H1 (cell line): Measurements from ENCODE around the gene CCDC197. TPM values are rescaled to one million over a fixed set of nuclear protein-coding genes. Genes with fewer than 3 reads are reported as not detected.

Experiments used
- CTCF ChIA-PET: fragments of 300-600 bp; sonication (Branson Sonifier 250); formaldehyde crosslinking; loops from one replicate; lab custom pipeline; 2021; ENCODE audit not compliant: partially characterized antibody; lab: Charles Lee
- POLR2A ChIA-PET: fragments of 300-600 bp; sonication (Branson Sonifier 250); formaldehyde crosslinking; loops from one replicate; lab custom pipeline; 2021; ENCODE audit warnings: inconsistent platforms; ENCODE audit not compliant: partially characterized antibody; lab: Charles Lee
- DNase-seq, 2 experiments: peaks; one replicate each; pipeline versions ENCODE4 v3.0.0 to v3.0.0-alpha.2; 2010 to 2022; ENCODE audit warnings: low spot score in 2 of 2, low read depth in 1 of 2, mixed read lengths in 1 of 2
- FAIRE-seq: peaks from 2 replicates; lab custom pipeline; 2011; peaks lifted over from hg19 to GRCh38; lab: Jason Lieb, UNC
- H2AFZ ChIP-seq: 2 replicates; pipeline ENCODE4 v1.8.1; 2012; ENCODE audit warnings: low read length, inconsistent platforms
- H2AK5ac ChIP-seq: 2 replicates; pipeline ENCODE4 v1.6.1; 2013; ENCODE audit warnings: low read depth, low read length
- H2BK120ac ChIP-seq: replicated peaks from 2 replicates; pipeline ENCODE3; 2013; ENCODE audit warnings: low read depth, low read length, inconsistent platforms
- H2BK12ac ChIP-seq: 2 replicates; pipeline ENCODE4 v1.6.1; 2013; ENCODE audit warnings: low read depth, low read length
- H2BK15ac ChIP-seq: 2 replicates; pipeline ENCODE4 v1.6.1; 2013; ENCODE audit warnings: low read length
- H2BK20ac ChIP-seq: 2 replicates; pipeline ENCODE4 v1.6.1; 2013; ENCODE audit warnings: low read length
- H2BK5ac ChIP-seq: 2 replicates; pipeline ENCODE4 v1.6.1; 2013; ENCODE audit warnings: low read depth, low read length
- H3K14ac ChIP-seq: 2 replicates; pipeline ENCODE4 v1.6.1; 2013; ENCODE audit warnings: inconsistent platforms; ENCODE audit not compliant: insufficient read length
- H3K18ac ChIP-seq: 2 replicates; pipeline ENCODE4 v1.6.1; 2013; ENCODE audit warnings: low read length; ENCODE audit errors: extremely low read depth
- H3K23ac ChIP-seq: 2 replicates; pipeline ENCODE4 v1.6.1; 2013; ENCODE audit warnings: inconsistent platforms; ENCODE audit not compliant: insufficient read length
- H3K23me2 ChIP-seq: 2 replicates; pipeline ENCODE4 v1.6.1; 2013; ENCODE audit warnings: low read depth, low read length
- H3K27ac ChIP-seq: 2 replicates; pipeline ENCODE4 v1.6.1; 2011; ENCODE audit warnings: low read depth, low read length, inconsistent platforms
- H3K27me3 ChIP-seq, 4 experiments: replicated peaks in 1 of 4; 1 replicate in 1 of 4; 2 replicates in 3 of 4; pipeline versions ENCODE4 v1.6.1 to v1.8.1; 2011 to 2013; ENCODE audit warnings: low read length in 3 of 4, mild to moderate bottlenecking in 3 of 4, inconsistent platforms in 2 of 4, mixed read lengths in 2 of 4, moderate library complexity in 1 of 4; ENCODE audit not compliant: control insufficient read depth in 3 of 4, insufficient read depth in 3 of 4; ENCODE audit errors: extremely low read depth in 1 of 4
- H3K36me3 ChIP-seq, 4 experiments: 2 replicates each; pipeline versions ENCODE4 v1.6.1 to v1.8.1; 2011 to 2013; ENCODE audit warnings: mild to moderate bottlenecking in 4 of 4, low read length in 3 of 4, moderate library complexity in 2 of 4, control low read depth in 1 of 4, inconsistent platforms in 1 of 4; ENCODE audit not compliant: insufficient read depth in 4 of 4, control insufficient read depth in 2 of 4
- H3K4ac ChIP-seq: replicated peaks from 2 replicates; pipeline ENCODE3; 2013; ENCODE audit warnings: low read length, low read depth, mixed read lengths, inconsistent platforms; ENCODE audit not compliant: insufficient read length
- H3K4me1 ChIP-seq, 4 experiments: replicated peaks in 1 of 4; 1 replicate in 1 of 4; 2 replicates in 3 of 4; pipeline versions ENCODE4 v1.6.1 to v1.8.1; 2011 to 2013; ENCODE audit warnings: low read length in 3 of 4, inconsistent platforms in 2 of 4, mixed read lengths in 1 of 4; ENCODE audit not compliant: insufficient read depth in 4 of 4, control insufficient read depth in 3 of 4
- H3K4me2 ChIP-seq, 2 experiments: 2 replicates each; pipeline versions ENCODE4 v1.6.1 to v1.8.1; 2011 to 2013; ENCODE audit warnings: low read depth in 2 of 2, low read length in 2 of 2, control low read depth in 1 of 2, inconsistent platforms in 1 of 2, mild to moderate bottlenecking in 1 of 2; ENCODE audit not compliant: insufficient read depth in 1 of 2
- H3K4me3 ChIP-seq, 4 experiments: fragments of 200-600, 300-600 bp in 1 of 4; sonication (generic), shearing (Covaris generic), sonication (Bioruptor Twin) in 1 of 4; 2 replicates each; pipeline versions ENCODE4 v1.5.1 to v1.8.1; 2011 to 2016; ENCODE audit warnings: low read length in 4 of 4, low read depth in 3 of 4, control low read depth in 2 of 4, inconsistent platforms in 2 of 4, mild to moderate bottlenecking in 2 of 4, mixed read lengths in 1 of 4, moderate library complexity in 1 of 4; ENCODE audit not compliant: insufficient read depth in 2 of 4; ENCODE audit errors: extremely low read depth in 1 of 4
- H3K56ac ChIP-seq: replicated peaks from 2 replicates; pipeline ENCODE3; 2013; ENCODE audit warnings: low read depth, mild to moderate bottlenecking, mixed read lengths, low read length, inconsistent platforms; ENCODE audit not compliant: insufficient read length
- H3K79me1 ChIP-seq: 2 replicates; pipeline ENCODE4 v1.6.1; 2013; ENCODE audit warnings: low read depth, low read length, control low read depth
- H3K79me2 ChIP-seq, 2 experiments: 2 replicates each; pipeline versions ENCODE4 v1.6.1 to v1.8.1; 2012 to 2013; ENCODE audit warnings: low read length in 2 of 2, mild to moderate bottlenecking in 2 of 2, inconsistent platforms in 1 of 2; ENCODE audit not compliant: insufficient read depth in 2 of 2, control insufficient read depth in 1 of 2
- H3K9ac ChIP-seq, 4 experiments: replicated peaks in 1 of 4; 1 replicate in 1 of 4; 2 replicates in 3 of 4; pipeline versions ENCODE4 v1.6.1 to v1.8.1; 2011 to 2013; ENCODE audit warnings: low read depth in 3 of 4, low read length in 3 of 4, control low read depth in 2 of 4, mild to moderate bottlenecking in 2 of 4, moderate library complexity in 2 of 4, inconsistent platforms in 1 of 4; ENCODE audit errors: extremely low read depth in 1 of 4
- H3K9me3 ChIP-seq, 2 experiments: 2 replicates each; pipeline versions ENCODE4 v1.6.1 to v1.8.1; 2012 to 2013; ENCODE audit warnings: mild to moderate bottlenecking in 2 of 2, moderate library complexity in 2 of 2, control low read depth in 1 of 2, inconsistent platforms in 1 of 2, low read depth in 1 of 2, low read length in 1 of 2, mixed read lengths in 1 of 2; ENCODE audit not compliant: insufficient read depth in 2 of 2
- H4K20me1 ChIP-seq, 2 experiments: replicated peaks in 1 of 2; 2 replicates each; pipeline versions ENCODE3 to v1.8.1; 2011 to 2013; ENCODE audit warnings: inconsistent platforms in 2 of 2, low read length in 2 of 2, mild to moderate bottlenecking in 1 of 2; ENCODE audit not compliant: insufficient read depth in 2 of 2, control insufficient read depth in 1 of 2
- H4K5ac ChIP-seq: 2 replicates; pipeline ENCODE4 v1.6.1; 2013; ENCODE audit warnings: low read length, low read depth, mixed read lengths, inconsistent platforms; ENCODE audit not compliant: insufficient read length
- H4K8ac ChIP-seq: 2 replicates; pipeline ENCODE4 v1.8.0; 2013; ENCODE audit warnings: mild to moderate bottlenecking, moderate library complexity, low read length, inconsistent platforms; ENCODE audit not compliant: insufficient read depth; ENCODE audit errors: extremely low read depth
- H4K91ac ChIP-seq: replicated peaks from 2 replicates; pipeline ENCODE3; 2013; ENCODE audit warnings: low read length, mixed read lengths, inconsistent platforms; ENCODE audit not compliant: insufficient read length
- CTBP2 ChIP-seq: IDR thresholded peaks from 2 replicates; pipeline ENCODE4 v1.7.0; 2011; ENCODE audit warnings: borderline replicate concordance, mild to moderate bottlenecking, moderate library complexity, mixed read lengths, low read length; ENCODE audit not compliant: insufficient read depth, insufficient read length
- HDAC2 ChIP-seq, 2 experiments: fragments of 300-600 bp in 1 of 2; sonication (generic) in 1 of 2; IDR thresholded peaks; 2 replicates each; pipeline ENCODE4 v1.6.1; 2011 to 2012; ENCODE audit warnings: low read depth in 2 of 2, low read length in 2 of 2, mild to moderate bottlenecking in 2 of 2, moderate library complexity in 2 of 2, borderline replicate concordance in 1 of 2, inconsistent platforms in 1 of 2
- SP1 ChIP-seq: IDR thresholded peaks from 2 replicates; pipeline ENCODE4 v1.6.1; 2011; ENCODE audit warnings: low read depth, low read length
- WGBS, 2 experiments: shearing (Covaris generic) in 1 of 2; methylation state at CpG; one replicate each; pipeline versions ENCODE4 v1.1.6 to v1.1.7; 2013 to 2015; ENCODE audit warnings: low lambda C conversion rate in 2 of 2, mixed read lengths in 2 of 2, inconsistent platforms in 1 of 2, low coverage in 1 of 2, missing lambda C conversion rate in 1 of 2; ENCODE audit not compliant: insufficient replicate concordance in 2 of 2, insufficient coverage in 1 of 2, insufficient read length in 1 of 2; ENCODE audit errors: extremely low coverage in 1 of 2, missing lambda C conversion rate in 1 of 2; 5-methylcytosine and 5-hydroxymethylcytosine counted together
- polyA plus RNA-seq, 7 experiments: library from polyadenylated mRNA; depleted of rRNA in 3 of 7; stranded (reverse) in 5 of 7; unstranded in 2 of 7; fragments of >200 nt in 5 of 7; fragments of 200-250 nt in 2 of 7; gene quantifications; 1 replicate in 5 of 7; 2 replicates in 1 of 7; 4 replicates in 1 of 7; pipeline versions ENCODE4 v1.2.1 to v1.2.3, GENCODE V29; 2011 to 2013; ENCODE audit warnings: missing spikeins in 2 of 7, mixed read lengths in 2 of 7
- total RNA-seq: library from RNA; stranded (reverse); fragmentation: NEBNext Ultra II Directional; extraction: Animal tissue kit (Norgen Biotek cat#: 25700); gene quantifications from 2 replicates; pipeline ENCODE4 v1.2.1, GENCODE V29; 2021

CCDC197 gene
- total and polyA plus RNA-seq, 2 of the 8 experiments (the other 6 are each of a cell fraction or from before 2014, with no cell fraction given), result not detected

DNA sequence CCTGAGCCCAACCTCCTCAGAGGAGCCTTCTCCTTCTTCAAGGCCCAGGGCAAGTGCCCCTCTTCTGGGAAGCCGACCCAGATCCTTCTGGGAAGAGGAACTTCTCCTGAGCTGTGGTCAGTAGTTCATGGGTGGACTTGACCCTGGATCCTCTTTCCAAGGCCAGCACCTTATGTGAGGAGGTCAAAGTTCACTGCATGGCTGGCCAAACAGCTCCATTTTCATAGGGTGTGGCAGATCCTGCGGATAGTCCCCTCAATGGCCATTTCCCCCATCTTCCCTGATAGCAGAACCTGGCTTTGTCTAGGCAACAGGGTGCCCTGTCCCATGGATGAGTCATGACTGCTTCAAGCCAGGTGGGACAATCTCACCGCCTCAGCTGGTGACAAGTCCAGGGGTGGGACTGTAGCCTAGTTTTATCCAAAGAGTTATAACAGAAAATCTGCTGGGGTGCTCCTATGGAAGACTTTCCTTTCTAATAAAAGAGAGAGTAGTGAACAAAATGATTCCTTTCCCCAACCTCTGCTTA is 31.1 kb upstream of the CCDC197 start:
- no peak overlapping the region for H3K4ac ChIP-seq
- H3K36me3 ChIP-seq, result no peaks in the 10 kb centered on the region
- no peak overlapping the region for H3K14ac ChIP-seq
- CTCF ChIA-PET, result interaction anchor here (1.0 to 8.0 kb wide), 5 partner anchors 19 to 38 kb away, joined by 3 to 37 read pairs (median 6); no protein-coding TSS in a partner anchor
- WGBS, 2 experiments, result 87% methylated on average over 3 of the region's 3 CpGs; no CpG with 5 or more reads in 1 of the 2 experiments
- H2AFZ ChIP-seq, result no peak overlapping the region
- H2AK5ac ChIP-seq, result no peak overlapping the region
- no peak overlapping the region for H2BK120ac ChIP-seq
- no peak overlapping the region for H3K23ac ChIP-seq
- H3K27ac ChIP-seq, result no peak overlapping the region
- H3K18ac ChIP-seq, result no peak overlapping the region
- no peak overlapping the region for H2BK20ac ChIP-seq
- no peak overlapping the region for H2BK5ac ChIP-seq
- H4K5ac ChIP-seq, result no peak overlapping the region
- H4K20me1 ChIP-seq, result no peaks in the 10 kb centered on the region
- H3K79me1 ChIP-seq, result no peaks in the 10 kb centered on the region
- H3K56ac ChIP-seq, result no peak overlapping the region
- no peaks in the 10 kb centered on the region for H3K4me1 ChIP-seq
- H3K9ac ChIP-seq, result no peak overlapping the region
- H3K9me3 ChIP-seq, result no peaks in the 10 kb centered on the region
- H3K27me3 ChIP-seq, result peaks cover 0 to 1% (median 0%) of the 10 kb centered on the region in 4 experiments; a peak in 1 of 7 replicates
- H4K8ac ChIP-seq, result no peak overlapping the region
- no peaks in the 10 kb centered on the region for H3K79me2 ChIP-seq
- H2BK12ac ChIP-seq, result no peak overlapping the region
- H3K23me2 ChIP-seq, result peaks cover 3% of the 10 kb centered on the region; the same call in 1 of the 2 replicates
- no peak overlapping the region for H2BK15ac ChIP-seq
- DNase-seq, result no peak
- POLR2A ChIA-PET, result no interaction called here
- FAIRE-seq, result no peak
- H4K91ac ChIP-seq, result no peak overlapping the region
- H3K4me2 ChIP-seq, result no peak overlapping the region
- no peak overlapping the region for H3K4me3 ChIP-seq
- no peak for TF ChIP-seq CTBP2
- TF ChIP-seq SP1, result no peak
- no peak for TF ChIP-seq HDAC2 (IDR thresholded peaks at IDR 0.05; ENCODE audit: borderline replicate concordance in 1 of 2, low read depth in 2 of 2, low read length in 2 of 2)
